SHP77 (cell line): ENCODE data around the gene FANK1.

Source experiments
- DNase-seq, 2 experiments: peaks; one replicate each; lab custom pipeline; 2025; lab: John Stamatoyannopoulos, UW

FANK1 gene, protein sequence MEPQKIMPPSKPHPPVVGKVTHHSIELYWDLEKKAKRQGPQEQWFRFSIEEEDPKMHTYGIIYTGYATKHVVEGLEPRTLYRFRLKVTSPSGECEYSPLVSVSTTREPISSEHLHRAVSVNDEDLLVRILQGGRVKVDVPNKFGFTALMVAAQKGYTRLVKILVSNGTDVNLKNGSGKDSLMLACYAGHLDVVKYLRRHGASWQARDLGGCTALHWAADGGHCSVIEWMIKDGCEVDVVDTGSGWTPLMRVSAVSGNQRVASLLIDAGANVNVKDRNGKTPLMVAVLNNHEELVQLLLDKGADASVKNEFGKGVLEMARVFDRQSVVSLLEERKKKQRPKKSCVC

GRCh38 chr10:125896088-125896934 is at the start of gene FANK1:
Gene FANK1 (plus strand): TSS chr10:125896564. CDS start chr10:125896643, 79 bp downstream.
- DNase-seq, result peak; percentile 73 to 80

GRCh38 chr10:125846894-125847293 is 49.5 kb upstream of the FANK1 start:
- DNase-seq, result no peak

DNA sequence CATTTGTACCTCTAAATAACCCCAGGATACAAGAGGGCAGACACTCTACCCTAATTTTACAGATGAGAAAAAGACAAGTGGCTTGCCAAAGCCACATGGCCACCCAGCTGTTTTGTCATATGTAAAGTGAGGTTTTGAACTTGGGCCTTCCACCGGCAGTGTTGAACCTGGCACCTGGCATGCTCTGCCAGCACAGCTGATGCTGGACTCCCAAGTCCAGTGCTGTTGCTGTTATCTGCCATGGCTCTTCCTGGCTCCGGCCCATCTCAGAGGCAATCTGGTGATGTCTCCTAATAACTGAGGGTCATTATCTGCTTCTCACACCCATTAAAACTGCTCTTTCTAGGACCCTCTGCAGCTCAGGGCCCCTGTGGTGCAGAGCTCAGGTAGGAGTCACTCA is 48.0 kb upstream of the FANK1 start:
- DNase-seq, result no peak

DNA sequence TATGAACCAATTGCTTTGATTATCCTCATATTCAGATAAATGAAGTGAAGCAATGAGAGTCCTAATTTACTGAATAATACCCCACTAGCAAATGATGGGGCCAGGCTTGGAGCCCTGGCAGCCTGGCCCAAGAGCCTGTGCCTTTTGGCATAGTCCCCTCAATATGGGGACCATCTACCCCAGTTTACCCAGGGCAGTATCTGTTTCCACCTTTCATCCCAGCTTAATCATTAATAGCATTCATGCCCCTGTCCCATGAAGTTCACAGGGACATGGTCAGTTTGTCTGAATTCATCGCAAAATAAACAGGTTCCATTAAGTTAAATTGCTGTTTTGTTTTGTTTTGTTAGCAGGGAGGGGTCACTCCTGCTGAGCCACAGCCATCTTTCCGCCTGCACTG is 47.5 kb upstream of the FANK1 start:
- no peak for DNase-seq

DNA sequence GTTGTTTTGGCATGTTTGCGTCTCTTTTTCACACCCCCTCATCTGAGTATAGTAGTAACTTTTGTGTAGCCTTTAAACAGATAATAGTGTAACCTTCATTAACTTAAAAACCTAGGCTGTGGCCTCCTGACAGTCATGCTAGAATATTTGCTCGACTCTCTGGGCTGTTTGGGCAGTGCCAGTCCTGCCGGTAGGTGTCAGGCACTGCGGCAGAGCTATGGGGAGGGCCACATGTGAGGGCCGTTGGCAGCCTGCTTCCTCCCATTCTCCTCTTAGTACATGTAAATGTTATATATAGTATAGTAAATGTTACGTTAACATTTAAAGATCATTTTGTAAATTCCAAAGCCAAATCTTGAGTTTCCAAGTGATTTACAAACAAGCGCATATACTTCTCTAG is 46.9 kb upstream of the FANK1 start:
- DNase-seq, result no peak

- DNase-seq, result no peak
Measured at GRCh38 chr10:125850766-125851731, 45.3 kb upstream of the FANK1 start.

- DNase-seq, result no peak
Measured at GRCh38 chr10:125852487-125852886, 43.9 kb upstream of the FANK1 start.

DNA sequence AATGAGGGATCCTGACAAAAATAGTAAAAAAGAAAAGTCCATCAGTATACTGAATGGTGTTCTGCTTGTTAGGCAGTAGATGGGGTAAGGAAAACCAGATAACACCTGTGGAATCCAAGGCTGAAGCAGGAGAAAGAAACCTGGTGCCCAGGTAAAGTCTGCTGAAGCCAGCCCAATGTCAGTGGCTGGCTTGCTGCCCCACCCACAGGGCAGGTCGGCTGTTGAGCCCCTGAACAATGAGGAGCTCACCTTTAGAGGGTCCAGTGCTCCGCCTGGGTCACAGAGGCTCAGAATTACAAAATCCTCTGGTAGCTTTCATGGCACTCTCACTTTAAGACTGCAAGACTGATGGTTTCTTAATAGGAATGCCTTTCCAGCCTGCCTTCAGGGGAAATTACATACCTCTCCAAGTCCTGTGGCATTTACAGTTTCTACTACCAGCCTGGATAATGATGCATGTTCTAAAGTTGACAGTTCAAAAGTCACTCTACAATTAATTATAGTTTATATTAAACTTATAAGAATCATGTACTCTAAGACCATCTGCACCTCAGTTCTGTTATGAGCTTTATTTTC is 39.1 kb upstream of the FANK1 start:
- no peak for DNase-seq

GRCh38 chr10:125859128-125859817 is 37.1 kb upstream of the FANK1 start:
- DNase-seq, result peak; percentile 48 to 68

- DNase-seq, result no peak
Measured at GRCh38 chr10:125865120-125865519, 31.2 kb upstream of the FANK1 start.

GRCh38 chr10:125866421-125867029 is 29.8 kb upstream of the FANK1 start:
- no peak for DNase-seq

- DNase-seq, result peak in 1 of 2 experiments; percentile 9
Measured at GRCh38 chr10:125868372-125868975, 27.9 kb upstream of the FANK1 start.

DNA sequence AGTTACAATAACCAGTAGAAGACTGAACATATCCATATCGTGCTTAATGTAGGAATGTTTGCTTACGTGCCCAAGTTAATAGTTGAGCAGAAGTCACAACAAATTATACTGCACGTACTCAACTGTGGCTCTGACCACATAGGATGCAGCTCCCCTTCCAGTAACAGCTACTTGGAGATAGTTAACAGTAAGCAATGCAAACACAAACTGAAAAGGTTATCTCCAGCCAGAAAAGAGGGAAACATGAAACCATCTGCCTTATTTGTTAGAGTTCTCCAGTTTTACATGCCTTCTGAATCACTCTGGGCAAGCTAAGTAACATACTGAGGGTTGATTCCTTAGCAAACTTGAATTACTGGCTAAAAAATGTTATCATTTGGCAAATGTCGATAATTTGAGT is 25.0 kb upstream of the FANK1 start:
- no peak for DNase-seq

DNA sequence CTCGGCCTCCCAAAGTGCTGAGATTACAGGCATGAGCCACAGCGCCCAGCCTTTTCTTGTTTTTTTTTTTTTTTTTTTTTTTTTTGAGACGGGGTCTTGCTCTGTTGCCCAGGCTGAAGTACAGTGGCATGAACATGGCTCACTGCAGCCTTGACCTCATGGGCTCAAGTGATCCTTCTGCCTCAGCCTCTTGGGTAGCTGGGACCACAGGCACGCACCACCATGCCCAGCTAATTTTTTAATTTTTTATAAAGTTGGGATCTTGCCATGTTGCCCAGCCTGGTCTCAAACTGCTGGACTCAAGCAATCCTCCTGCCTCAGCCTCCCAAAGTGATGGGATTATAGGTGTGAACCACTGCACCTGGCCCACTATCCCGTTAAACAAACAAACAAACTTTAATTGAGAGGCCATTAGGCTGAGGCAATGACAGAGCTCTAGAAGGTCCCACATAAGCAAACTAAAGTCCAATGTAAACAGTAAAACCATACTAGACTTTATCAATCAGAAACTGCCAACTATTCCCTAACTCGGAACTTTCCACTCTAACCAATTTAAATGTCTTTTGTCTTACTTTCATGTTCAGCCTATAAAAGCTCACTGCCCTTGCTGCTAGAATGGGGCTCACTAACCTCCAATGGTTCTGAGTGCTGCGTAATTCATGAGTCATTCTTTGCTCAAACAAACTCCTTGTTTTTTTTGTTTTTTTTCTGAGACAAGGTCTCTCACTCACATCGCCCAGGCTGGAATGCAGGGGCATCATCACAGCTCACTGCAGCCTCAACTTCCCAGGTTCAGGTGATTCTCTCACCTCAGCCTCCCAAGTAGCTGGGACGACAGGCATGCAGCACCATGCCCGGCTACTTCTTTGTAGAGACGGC is 17.2 kb upstream of the FANK1 start:
- no peak for DNase-seq

GRCh38 chr10:125880719-125881118 is 15.6 kb upstream of the FANK1 start:
- DNase-seq, result no peak

DNA sequence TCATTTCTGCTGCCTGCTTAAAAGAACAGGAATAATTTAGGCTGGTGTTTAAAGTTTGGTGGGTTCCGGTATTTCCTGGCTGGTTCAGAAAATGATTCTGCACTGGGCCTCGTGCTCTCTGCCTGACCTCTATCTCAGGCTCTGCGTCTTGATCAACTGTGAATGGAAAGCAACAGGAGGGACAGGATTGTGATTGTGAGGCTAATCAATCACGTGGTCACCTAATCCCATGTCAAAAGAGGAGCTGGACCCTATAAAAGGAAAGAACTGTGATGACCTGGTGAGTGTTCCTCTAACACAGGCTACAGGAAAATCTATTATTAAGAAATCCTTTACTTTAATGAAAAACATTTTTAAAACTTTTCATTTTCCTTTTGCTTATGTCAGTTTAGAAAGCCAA is 15.2 kb upstream of the FANK1 start, which contains the start of gene DHX32:
Gene DHX32 (minus strand): TSS at position 101 of the 400 bp plus-strand sequence. CDS start 468 bp downstream, outside the sequence.
- DNase-seq, result no peak

DNA sequence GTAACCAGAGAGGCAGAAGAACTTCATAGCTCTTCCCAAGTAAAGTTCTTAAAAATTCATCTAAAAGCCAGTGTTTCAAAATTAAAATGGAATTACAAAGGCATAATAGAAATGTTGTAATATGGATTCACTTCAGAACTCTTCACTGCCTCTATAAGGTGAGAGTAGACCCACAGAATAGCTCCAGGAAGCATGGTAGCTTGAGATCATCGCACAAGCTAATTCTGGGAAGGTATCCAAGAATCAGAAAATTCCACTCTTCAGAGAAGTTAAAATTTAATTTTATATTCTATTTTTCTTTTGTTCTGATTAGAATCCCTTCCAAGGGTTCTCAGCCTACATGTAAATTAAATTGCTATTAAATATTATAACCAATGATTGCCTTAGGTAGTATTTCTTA is 13.8 kb upstream of the FANK1 start:
- DNase-seq, result no peak

- no peak for DNase-seq
Measured at GRCh38 chr10:125883211-125883610, 13.2 kb upstream of the FANK1 start.

DNA sequence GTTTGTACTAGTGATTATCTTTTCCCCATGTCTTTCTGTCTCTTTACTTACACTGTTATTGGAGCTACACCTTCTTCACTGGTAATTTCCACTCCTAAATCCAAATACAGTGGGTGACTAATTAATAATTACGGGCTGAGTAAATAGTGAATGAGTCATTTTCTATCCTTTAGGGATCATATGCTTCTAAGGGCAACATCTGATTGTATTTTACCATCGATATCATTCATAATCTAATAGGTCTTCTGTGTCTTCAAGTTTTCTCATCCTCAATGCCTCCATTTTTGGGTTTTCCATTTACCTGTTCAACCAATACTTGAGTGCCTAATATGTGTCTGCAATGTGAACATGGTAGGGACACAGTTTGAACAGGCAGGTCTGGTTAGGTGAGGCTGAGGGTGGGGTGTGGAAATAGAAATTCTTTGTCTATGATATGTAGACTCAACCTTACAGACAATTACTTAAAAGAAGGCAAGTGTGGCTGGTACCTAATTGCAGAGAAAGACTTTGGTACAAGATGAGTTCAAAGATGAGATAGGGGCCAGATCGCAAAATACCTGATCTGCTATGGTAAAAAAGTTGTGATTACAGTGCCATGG is 9.4 kb upstream of the FANK1 start:
- no peak for DNase-seq
